HG03565 (cell line): ENCODE data around the gene AKR1B1.

ENCODE experiments used
- ATAC-seq: cut with Tn5 transposase; IDR thresholded peaks from one replicate; pipeline ENCODE4 v1.9.1; 2021; ENCODE audit warnings: mild to moderate bottlenecking, moderate library complexity; ENCODE audit not compliant: unreplicated experiment

Gene AKR1B1

GRCh38 chr7:134446446-134446845 lies 12.5 kb downstream of the AKR1B1 start:
- no peak for ATAC-seq

- ATAC-seq: no peak
Observed at GRCh38 chr7:134444961-134445315, 14.0 kb downstream of the AKR1B1 start.

GRCh38 chr7:134444198-134444960 lies 14.5 kb downstream of the AKR1B1 start:
- ATAC-seq: no peak

- ATAC-seq: no peak
Observed at GRCh38 chr7:134443396-134444070, 15.4 kb downstream of the AKR1B1 start.

- ATAC-seq: no peak
Observed at GRCh38 chr7:134442441-134443220, 16.3 kb downstream of the AKR1B1 start.

- no peak for ATAC-seq
Observed at GRCh38 chr7:134441264-134441663, 17.6 kb downstream of the AKR1B1 start.

GRCh38 chr7:134440476-134440875 lies 18.4 kb downstream of the AKR1B1 start:
- no peak for ATAC-seq

- ATAC-seq: no peak
Observed at GRCh38 chr7:134440067-134440466, 18.8 kb downstream of the AKR1B1 start.

GRCh38 chr7:134438946-134439345 lies 20.0 kb downstream of the AKR1B1 start:
- no peak for ATAC-seq

- ATAC-seq: no peak
Observed at GRCh38 chr7:134435161-134435920, 23.6 kb downstream of the AKR1B1 start.

GRCh38 chr7:134434701-134435100 lies 24.2 kb downstream of the AKR1B1 start:
- ATAC-seq: no peak

GRCh38 chr7:134433430-134433829 lies 25.5 kb downstream of the AKR1B1 start:
- no peak for ATAC-seq

GRCh38 chr7:134432296-134433152 lies 26.4 kb downstream of the AKR1B1 start:
- ATAC-seq: peak; percentile 80

- ATAC-seq: no peak
Observed at GRCh38 chr7:134431815-134432214, 27.1 kb downstream of the AKR1B1 start.

- ATAC-seq: no peak
Observed at GRCh38 chr7:134429481-134429880, 29.4 kb downstream of the AKR1B1 start.

- ATAC-seq: no peak
Observed at GRCh38 chr7:134428942-134429341, 30.0 kb downstream of the AKR1B1 start.

- no peak for ATAC-seq
Observed at GRCh38 chr7:134427896-134428295, 31.0 kb downstream of the AKR1B1 start.

- ATAC-seq: no peak
Observed at GRCh38 chr7:134425777-134426176, 33.1 kb downstream of the AKR1B1 start.

GRCh38 chr7:134422638-134423037 lies 36.3 kb downstream of the AKR1B1 start:
- ATAC-seq: no peak

- ATAC-seq: no peak
Observed at GRCh38 chr7:134422008-134422407, 36.9 kb downstream of the AKR1B1 start.
